NCI-H774 (cell line): ENCODE measurements around the gene USP53.
"Not testable (repeated sequence)": the region's sequence is repeated elsewhere in the genome, so short reads cannot be mapped to it uniquely, and the experiment has no call there.

ENCODE experiments used
- DNase-seq: peaks from one replicate; lab custom pipeline; 2025; lab: John Stamatoyannopoulos, UW

Gene USP53

GRCh38 chr4:119228406-119228805 is 15.9 kb downstream of the USP53 start:
- DNase-seq = no peak

GRCh38 chr4:119229908-119230687 is 17.6 kb downstream of the USP53 start:
- no peak for DNase-seq

DNA sequence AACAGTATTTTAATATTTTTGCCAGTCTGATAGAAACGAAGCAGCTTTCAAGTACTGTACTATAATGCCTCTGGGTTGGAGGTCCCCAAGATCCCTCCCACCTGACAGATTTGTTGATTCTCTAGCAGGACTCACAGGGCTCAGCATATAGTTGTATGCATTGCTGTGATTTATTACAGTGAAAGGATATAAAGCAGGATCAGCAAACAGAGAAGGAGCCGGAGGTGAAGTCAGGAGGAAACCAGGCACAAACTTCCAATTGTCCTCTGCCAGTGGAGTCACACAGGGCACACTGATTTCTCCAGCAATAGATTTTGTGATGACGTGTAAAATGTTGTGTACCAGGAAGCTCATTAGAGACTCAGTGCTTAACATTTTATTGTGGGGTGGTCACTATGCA is 19.0 kb downstream of the USP53 start:
- no peak for DNase-seq

- no peak for DNase-seq
Measured at GRCh38 chr4:119232286-119232685, 19.8 kb downstream of the USP53 start.

DNA sequence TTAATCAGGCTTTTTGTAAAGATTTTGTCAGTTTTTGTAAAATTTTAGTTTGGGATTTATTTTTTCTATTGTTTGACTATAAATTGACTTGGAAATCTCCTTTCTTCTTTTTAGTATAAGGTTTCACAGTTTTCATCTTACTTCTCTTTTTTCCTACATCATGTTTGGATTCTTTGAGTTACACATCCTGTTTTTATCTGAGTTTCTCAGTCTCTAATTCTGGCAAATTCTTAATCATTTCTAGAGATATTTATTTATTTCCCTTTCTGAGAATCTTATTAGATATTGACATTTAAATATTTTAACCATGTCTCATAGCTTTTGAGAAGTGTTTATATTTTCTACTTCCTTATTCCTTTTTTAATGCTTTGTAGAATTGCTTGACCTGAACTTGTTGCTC is 20.7 kb downstream of the USP53 start:
- DNase-seq = no peak

DNA sequence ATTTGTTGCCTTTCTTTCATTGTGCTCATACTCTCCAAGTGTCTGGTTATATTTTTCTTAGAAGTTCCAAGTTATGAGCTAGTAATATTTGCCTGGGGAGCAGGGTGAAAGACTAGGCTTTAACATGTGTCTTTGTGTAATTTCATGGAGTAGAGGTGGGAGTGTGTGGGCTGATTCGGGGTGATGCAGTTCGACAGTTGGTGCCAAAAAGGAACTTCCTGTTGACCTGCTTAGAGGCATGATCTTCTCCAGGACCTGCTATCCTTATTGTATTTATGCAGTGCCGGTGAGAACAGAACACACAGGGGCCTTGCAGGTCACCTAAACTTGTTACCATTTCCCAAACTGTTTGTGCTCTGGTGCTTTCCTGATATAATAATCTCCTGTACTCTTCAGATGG is 21.2 kb downstream of the USP53 start:
- no peak for DNase-seq

GRCh38 chr4:119237201-119237600 is 24.7 kb downstream of the USP53 start:
- no peak for DNase-seq

GRCh38 chr4:119237642-119238041 is 25.1 kb downstream of the USP53 start:
- DNase-seq = no peak

GRCh38 chr4:119238068-119238722 is 25.7 kb downstream of the USP53 start:
- DNase-seq = no peak

DNA sequence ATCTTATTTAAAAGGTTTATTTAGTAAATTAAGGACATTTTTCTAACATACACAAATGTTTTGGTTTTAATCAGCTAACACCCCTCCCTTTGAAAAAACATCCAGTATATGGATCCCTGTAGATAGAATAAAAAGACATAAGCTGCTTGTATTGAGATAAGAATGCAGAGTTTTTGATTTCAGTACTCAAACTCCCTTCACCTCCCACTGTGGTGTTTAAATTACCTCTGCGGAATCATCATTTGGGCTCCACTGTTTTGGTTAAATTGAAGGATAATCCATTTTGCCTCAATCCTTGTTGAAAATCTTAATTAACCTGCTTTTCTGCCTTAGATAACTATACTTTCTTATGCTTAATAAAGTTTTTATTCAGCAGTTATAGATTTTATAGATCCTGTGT is 27.6 kb downstream of the USP53 start:
- DNase-seq = no peak

- no peak for DNase-seq
Measured at GRCh38 chr4:119240568-119240967, 28.1 kb downstream of the USP53 start.

DNA sequence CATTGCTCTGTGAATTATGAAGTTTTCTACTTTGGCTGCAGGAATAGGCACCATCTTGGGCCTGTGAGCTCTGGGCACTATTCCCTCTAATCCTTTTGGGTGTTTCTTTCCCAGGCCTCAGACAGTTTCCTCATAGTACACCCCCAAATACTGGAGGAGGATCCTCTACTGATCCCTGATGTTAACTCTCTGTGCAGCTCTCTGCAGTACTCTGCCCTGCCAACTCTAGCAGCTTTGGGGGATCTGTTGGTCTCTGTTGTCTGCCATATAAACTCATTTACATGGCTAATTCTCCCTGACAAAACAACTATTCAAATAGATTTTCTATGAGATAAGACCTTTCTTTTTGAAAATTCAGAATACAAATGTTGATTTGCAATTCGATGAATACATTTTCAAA is 29.9 kb downstream of the USP53 start:
- no peak for DNase-seq

DNA sequence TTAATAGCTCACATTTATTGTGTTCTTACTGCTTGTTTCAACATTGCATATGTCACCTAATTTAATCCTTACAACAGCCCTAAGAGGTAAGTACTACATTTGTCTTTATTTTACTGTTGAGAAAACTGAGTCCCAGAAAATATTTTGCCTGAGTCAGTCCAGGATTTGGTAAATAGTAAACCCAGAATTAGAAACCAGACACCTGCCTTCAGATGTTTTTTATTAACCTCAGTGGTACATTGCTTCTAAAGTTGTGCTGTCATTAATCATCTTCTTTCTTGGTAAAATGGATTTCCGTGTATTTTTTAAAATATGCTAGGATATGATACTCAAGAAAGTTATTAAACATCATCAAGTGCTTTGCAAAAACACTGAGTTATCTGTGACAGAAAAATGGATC is 31.4 kb downstream of the USP53 start:
- no peak for DNase-seq

- DNase-seq = no peak
Measured at GRCh38 chr4:119244344-119244743, 31.8 kb downstream of the USP53 start.

GRCh38 chr4:119244832-119245231 is 32.3 kb downstream of the USP53 start:
- no peak for DNase-seq

DNA sequence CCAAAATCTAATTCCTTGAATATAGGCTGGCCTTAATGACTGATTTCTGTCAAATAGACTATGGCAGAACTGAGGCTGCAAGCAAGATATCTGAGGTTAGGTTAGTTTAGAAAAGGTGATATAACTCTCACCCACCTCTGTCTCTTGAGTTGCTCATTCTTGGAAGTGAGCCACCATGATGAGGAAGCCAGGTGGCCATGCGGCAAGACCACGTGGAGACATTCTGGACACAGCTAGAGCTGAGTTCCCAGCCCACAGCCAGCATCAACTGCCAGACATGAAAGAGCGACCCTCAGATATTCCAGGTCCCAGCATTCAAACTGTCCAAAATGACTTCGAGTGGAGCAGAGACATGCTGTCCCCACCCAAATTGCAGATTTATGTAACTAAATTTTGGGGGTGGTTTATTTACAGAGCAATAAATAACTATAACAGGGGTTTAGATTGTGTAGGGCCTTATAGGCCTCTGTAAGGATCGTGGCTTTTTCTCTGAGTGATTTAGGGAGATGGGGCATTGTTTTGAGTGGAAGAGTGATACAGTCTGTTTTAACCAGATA is 33.7 kb downstream of the USP53 start:
- no peak for DNase-seq

GRCh38 chr4:119251037-119251436 is 38.5 kb downstream of the USP53 start:
- not testable (repeated sequence) for DNase-seq

GRCh38 chr4:119255223-119255622 is 42.7 kb downstream of the USP53 start:
- not testable (repeated sequence) for DNase-seq

- no peak for DNase-seq
Measured at GRCh38 chr4:119260528-119260927, 48.0 kb downstream of the USP53 start.

- DNase-seq = no peak
Measured at GRCh38 chr4:119261986-119262385, 49.5 kb downstream of the USP53 start.

GRCh38 chr4:119264743-119265142 is 52.2 kb downstream of the USP53 start:
- no peak for DNase-seq

GRCh38 chr4:119266153-119266552 is 53.6 kb downstream of the USP53 start:
- no peak for DNase-seq

GRCh38 chr4:119268466-119268865 is 56.0 kb downstream of the USP53 start:
- no peak for DNase-seq
